H1 (cell line): ENCODE results near the gene SPIRE2. TPM values are rescaled to one million over a fixed set of nuclear protein-coding genes. Genes with fewer than 3 reads are reported as not detected.

Source experiments
- ASH2L ChIP-seq: fragments of 200-600, 300-600 bp; sonication (generic); IDR thresholded peaks from one replicate; pipeline ENCODE4 v1.7.1; 2017; ENCODE audit warnings: low read length
- CTBP2 ChIP-seq: IDR thresholded peaks from 2 replicates; pipeline ENCODE4 v1.7.0; 2011; ENCODE audit warnings: borderline replicate concordance, mild to moderate bottlenecking, moderate library complexity, mixed read lengths, low read length; ENCODE audit not compliant: insufficient read depth, insufficient read length
- HDAC6 ChIP-seq: IDR thresholded peaks from one replicate; pipeline ENCODE4 v1.7.1; 2012; ENCODE audit warnings: low read depth, mild to moderate bottlenecking, inconsistent platforms, low read length, moderate library complexity
- KDM1A ChIP-seq: fragments of 200-600, 300-600 bp; sonication (generic); IDR thresholded peaks from 2 replicates; pipeline ENCODE4 v1.7.1; 2016; ENCODE audit warnings: mild to moderate bottlenecking, low read length, borderline replicate concordance
- PHF8 ChIP-seq: fragments of 200-600 bp; sonication (generic); conservative IDR thresholded peaks from 2 replicates; pipeline ENCODE4 v1.7.1; 2012; ENCODE audit warnings: low read depth, mild to moderate bottlenecking, inconsistent platforms, low read length, moderate library complexity
- SIX5 ChIP-seq: IDR thresholded peaks from 2 replicates; pipeline ENCODE4 v1.6.1; 2011; ENCODE audit warnings: mild to moderate bottlenecking, low read depth, low read length
- SP4 ChIP-seq: IDR thresholded peaks from 2 replicates; pipeline ENCODE4 v1.6.1; 2012; ENCODE audit warnings: low read length, inconsistent platforms
- TAF1 ChIP-seq: IDR thresholded peaks from 2 replicates; pipeline ENCODE4 v1.6.1; 2011; ENCODE audit warnings: mild to moderate bottlenecking, low read depth, low read length
- YY1 ChIP-seq: IDR thresholded peaks from 2 replicates; pipeline ENCODE4 v1.6.1; 2011; ENCODE audit warnings: low read depth, mild to moderate bottlenecking, low read length
- polyA plus RNA-seq, 7 experiments: library from polyadenylated mRNA; depleted of rRNA in 3 of 7; stranded (reverse) in 5 of 7; unstranded in 2 of 7; fragments of >200 nt in 5 of 7; fragments of 200-250 nt in 2 of 7; gene quantifications; 1 replicate in 5 of 7; 2 replicates in 1 of 7; 4 replicates in 1 of 7; pipeline versions ENCODE4 v1.2.1 to v1.2.3, GENCODE V29; 2011 to 2013; ENCODE audit warnings: missing spikeins in 2 of 7, mixed read lengths in 2 of 7
- total RNA-seq: library from RNA; stranded (reverse); fragmentation: NEBNext Ultra II Directional; extraction: Animal tissue kit (Norgen Biotek cat#: 25700); gene quantifications from 2 replicates; pipeline ENCODE4 v1.2.1, GENCODE V29; 2021
- TF ChIP-seq, protein P1 (sequence below): fragments of 300-600 bp; sonication (generic); IDR thresholded peaks from 2 replicates; pipeline ENCODE4 v1.7.1; 2012; ENCODE audit warnings: low read length, moderate library complexity, mild to moderate bottlenecking, inconsistent platforms; ENCODE audit not compliant: insufficient replicate concordance

The SPIRE2 gene
- total and polyA plus RNA-seq, 2 of the 8 experiments (the other 6 are each of a cell fraction or from before 2014, with no cell fraction given) = 7.4 to 15.4 TPM

- TF ChIP-seq, protein P1, sequence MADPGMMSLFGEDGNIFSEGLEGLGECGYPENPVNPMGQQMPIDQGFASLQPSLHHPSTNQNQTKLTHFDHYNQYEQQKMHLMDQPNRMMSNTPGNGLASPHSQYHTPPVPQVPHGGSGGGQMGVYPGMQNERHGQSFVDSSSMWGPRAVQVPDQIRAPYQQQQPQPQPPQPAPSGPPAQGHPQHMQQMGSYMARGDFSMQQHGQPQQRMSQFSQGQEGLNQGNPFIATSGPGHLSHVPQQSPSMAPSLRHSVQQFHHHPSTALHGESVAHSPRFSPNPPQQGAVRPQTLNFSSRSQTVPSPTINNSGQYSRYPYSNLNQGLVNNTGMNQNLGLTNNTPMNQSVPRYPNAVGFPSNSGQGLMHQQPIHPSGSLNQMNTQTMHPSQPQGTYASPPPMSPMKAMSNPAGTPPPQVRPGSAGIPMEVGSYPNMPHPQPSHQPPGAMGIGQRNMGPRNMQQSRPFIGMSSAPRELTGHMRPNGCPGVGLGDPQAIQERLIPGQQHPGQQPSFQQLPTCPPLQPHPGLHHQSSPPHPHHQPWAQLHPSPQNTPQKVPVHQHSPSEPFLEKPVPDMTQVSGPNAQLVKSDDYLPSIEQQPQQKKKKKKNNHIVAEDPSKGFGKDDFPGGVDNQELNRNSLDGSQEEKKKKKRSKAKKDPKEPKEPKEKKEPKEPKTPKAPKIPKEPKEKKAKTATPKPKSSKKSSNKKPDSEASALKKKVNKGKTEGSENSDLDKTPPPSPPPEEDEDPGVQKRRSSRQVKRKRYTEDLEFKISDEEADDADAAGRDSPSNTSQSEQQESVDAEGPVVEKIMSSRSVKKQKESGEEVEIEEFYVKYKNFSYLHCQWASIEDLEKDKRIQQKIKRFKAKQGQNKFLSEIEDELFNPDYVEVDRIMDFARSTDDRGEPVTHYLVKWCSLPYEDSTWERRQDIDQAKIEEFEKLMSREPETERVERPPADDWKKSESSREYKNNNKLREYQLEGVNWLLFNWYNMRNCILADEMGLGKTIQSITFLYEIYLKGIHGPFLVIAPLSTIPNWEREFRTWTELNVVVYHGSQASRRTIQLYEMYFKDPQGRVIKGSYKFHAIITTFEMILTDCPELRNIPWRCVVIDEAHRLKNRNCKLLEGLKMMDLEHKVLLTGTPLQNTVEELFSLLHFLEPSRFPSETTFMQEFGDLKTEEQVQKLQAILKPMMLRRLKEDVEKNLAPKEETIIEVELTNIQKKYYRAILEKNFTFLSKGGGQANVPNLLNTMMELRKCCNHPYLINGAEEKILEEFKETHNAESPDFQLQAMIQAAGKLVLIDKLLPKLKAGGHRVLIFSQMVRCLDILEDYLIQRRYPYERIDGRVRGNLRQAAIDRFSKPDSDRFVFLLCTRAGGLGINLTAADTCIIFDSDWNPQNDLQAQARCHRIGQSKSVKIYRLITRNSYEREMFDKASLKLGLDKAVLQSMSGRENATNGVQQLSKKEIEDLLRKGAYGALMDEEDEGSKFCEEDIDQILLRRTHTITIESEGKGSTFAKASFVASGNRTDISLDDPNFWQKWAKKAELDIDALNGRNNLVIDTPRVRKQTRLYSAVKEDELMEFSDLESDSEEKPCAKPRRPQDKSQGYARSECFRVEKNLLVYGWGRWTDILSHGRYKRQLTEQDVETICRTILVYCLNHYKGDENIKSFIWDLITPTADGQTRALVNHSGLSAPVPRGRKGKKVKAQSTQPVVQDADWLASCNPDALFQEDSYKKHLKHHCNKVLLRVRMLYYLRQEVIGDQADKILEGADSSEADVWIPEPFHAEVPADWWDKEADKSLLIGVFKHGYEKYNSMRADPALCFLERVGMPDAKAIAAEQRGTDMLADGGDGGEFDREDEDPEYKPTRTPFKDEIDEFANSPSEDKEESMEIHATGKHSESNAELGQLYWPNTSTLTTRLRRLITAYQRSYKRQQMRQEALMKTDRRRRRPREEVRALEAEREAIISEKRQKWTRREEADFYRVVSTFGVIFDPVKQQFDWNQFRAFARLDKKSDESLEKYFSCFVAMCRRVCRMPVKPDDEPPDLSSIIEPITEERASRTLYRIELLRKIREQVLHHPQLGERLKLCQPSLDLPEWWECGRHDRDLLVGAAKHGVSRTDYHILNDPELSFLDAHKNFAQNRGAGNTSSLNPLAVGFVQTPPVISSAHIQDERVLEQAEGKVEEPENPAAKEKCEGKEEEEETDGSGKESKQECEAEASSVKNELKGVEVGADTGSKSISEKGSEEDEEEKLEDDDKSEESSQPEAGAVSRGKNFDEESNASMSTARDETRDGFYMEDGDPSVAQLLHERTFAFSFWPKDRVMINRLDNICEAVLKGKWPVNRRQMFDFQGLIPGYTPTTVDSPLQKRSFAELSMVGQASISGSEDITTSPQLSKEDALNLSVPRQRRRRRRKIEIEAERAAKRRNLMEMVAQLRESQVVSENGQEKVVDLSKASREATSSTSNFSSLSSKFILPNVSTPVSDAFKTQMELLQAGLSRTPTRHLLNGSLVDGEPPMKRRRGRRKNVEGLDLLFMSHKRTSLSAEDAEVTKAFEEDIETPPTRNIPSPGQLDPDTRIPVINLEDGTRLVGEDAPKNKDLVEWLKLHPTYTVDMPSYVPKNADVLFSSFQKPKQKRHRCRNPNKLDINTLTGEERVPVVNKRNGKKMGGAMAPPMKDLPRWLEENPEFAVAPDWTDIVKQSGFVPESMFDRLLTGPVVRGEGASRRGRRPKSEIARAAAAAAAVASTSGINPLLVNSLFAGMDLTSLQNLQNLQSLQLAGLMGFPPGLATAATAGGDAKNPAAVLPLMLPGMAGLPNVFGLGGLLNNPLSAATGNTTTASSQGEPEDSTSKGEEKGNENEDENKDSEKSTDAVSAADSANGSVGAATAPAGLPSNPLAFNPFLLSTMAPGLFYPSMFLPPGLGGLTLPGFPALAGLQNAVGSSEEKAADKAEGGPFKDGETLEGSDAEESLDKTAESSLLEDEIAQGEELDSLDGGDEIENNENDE = no peak
- no peak for TF ChIP-seq KDM1A
- no peak for TF ChIP-seq SIX5
- no peak for TF ChIP-seq ASH2L
- TF ChIP-seq TAF1 = no peak
- TF ChIP-seq YY1 = no peak
- TF ChIP-seq CTBP2 = no peak
- TF ChIP-seq SP4 = no peak
- TF ChIP-seq PHF8 = no peak
- no peak for TF ChIP-seq HDAC6
- TF ChIP-seq, all 59 proteins: peak for 0
Observed at GRCh38 chr16:89859615-89860007, 31.3 kb downstream of the SPIRE2 start (continued).
